Mucosa of descending colon (tissue), 3 donors: Measurements from ENCODE around the gene IFITM1. TPM values are rescaled to one million over a fixed set of nuclear protein-coding genes. Genes with fewer than 3 reads are reported as not detected.
A peak's percentile ranks its signal among the peaks of the same experiment; 100 is the strongest.
"Not testable (repeated sequence)": the region's sequence is repeated elsewhere in the genome, so short reads cannot be mapped to it uniquely, and the experiment has no call there.

Experiments used
- ATAC-seq: fragments of 200-7000 bp; cut with Tn5 transposase; one replicate; pipeline ENCODE4 v1.9.1; 2020; ENCODE audit warnings: mild to moderate bottlenecking, moderate library complexity
- DNase-seq, 3 donors: peaks; one replicate each; pipeline ENCODE4 v3.0.0-alpha.2; 2020
- H3K36me3 ChIP-seq: fragments of 200-600 bp; one replicate; pipeline ENCODE4 v1.8.0; 2021; ENCODE audit warnings: low read depth, mild to moderate bottlenecking
- H3K4me1 ChIP-seq: fragments of 200-600 bp; one replicate; pipeline ENCODE4 v1.8.0; 2021; ENCODE audit warnings: low read depth, mild to moderate bottlenecking
- H3K4me3 ChIP-seq: fragments of 200-600 bp; one replicate; pipeline ENCODE4 v1.8.0; 2021; ENCODE audit warnings: mild to moderate bottlenecking
- H3K9me3 ChIP-seq: fragments of 200-600 bp; one replicate; pipeline ENCODE4 v1.8.0; 2021; ENCODE audit warnings: mild to moderate bottlenecking
- CTCF ChIP-seq: fragments of 200-600 bp; IDR thresholded peaks from one replicate; pipeline ENCODE4 v1.8.0; 2022; ENCODE audit warnings: antibody characterized with exemption, mild to moderate bottlenecking
- intact Hi-C, 2 donors: fragments of 100-400 bp; cut with DNase I in 1 of 2; cut with micrococcal nuclease in 1 of 2; formaldehyde crosslinking; loops; one replicate each; pipeline versions ENCODE4 v1.11.0 to v1.11.1; 2022; cut with DNase I, micrococcal nuclease
- total RNA-seq, 3 donors: library from RNA; stranded (reverse); fragmentation: NEBNext Ultra II Directional in 2 of 3; extraction: Animal tissue kit (Norgen Biotek cat#: 25700) in 2 of 3; gene quantifications; one replicate each; pipeline versions ENCODE4 v1.2.1 to v1.2.4, GENCODE V29; 2021 to 2023
- donor health status: DM: no; HTN: no; CAD: no; lungs with moderate emphysema.
- donor health status: DM: no; HTN: no; CAD: no.
- donor health status: DM: no; HTN: yes; CAD: no.

Gene IFITM1
- total RNA-seq, 3 donors from 2014 or later: 80.2 to 182 (median 87.3) TPM

GRCh38 chr11:319121-319887, 5.5 kb downstream of the IFITM1 start:
- H3K4me1 ChIP-seq: peaks cover 19% of the 10 kb centered on the region
- H3K4me3 ChIP-seq, H3K36me3 ChIP-seq, intact Hi-C loops, H3K9me3 ChIP-seq: not testable (repeated sequence)
- ATAC-seq (peak; percentile 43), DNase-seq (peak in 2 of 3 donors; percentile 22 to 65)

- H3K4me1 ChIP-seq: peaks cover 19% of the 10 kb centered on the region
- DNase-seq (peak in 1 of 3 donors; percentile 4), ATAC-seq (peak; percentile 0)
- H3K9me3 ChIP-seq, H3K4me3 ChIP-seq, H3K36me3 ChIP-seq, intact Hi-C loops: not testable (repeated sequence)
These were observed 6.0 kb downstream of the IFITM1 start for GRCh38 chr11:319888-320273.

- TF ChIP-seq CTCF: no peak
- no peak for DNase-seq
- intact Hi-C loops: no loop called here
- no peaks in the 10 kb centered on the region for H3K9me3 ChIP-seq
- no peak overlapping the region for H3K4me3 ChIP-seq
- ATAC-seq: no peak
- H3K4me1 ChIP-seq: peaks cover 14% of the 10 kb centered on the region
- no peaks in the 10 kb centered on the region for H3K36me3 ChIP-seq
These were observed 10.3 kb downstream of the IFITM1 start for GRCh38 chr11:324156-324555.

GRCh38 chr11:324593-325517, 11.0 kb downstream of the IFITM1 start:
- intact Hi-C loops, ATAC-seq, H3K9me3 ChIP-seq, H3K4me3 ChIP-seq, DNase-seq, H3K36me3 ChIP-seq: not testable (repeated sequence)
- H3K4me1 ChIP-seq: peaks cover 14% of the 10 kb centered on the region

- Histone ChIP-seq H3K4me3 (no peak overlapping the region), H3K9me3 (no peaks in the 10 kb centered on the region), H3K36me3 (no peaks in the 10 kb centered on the region), H3K4me1 (peaks cover 14% of the 10 kb centered on the region)
- intact Hi-C loops: no loop called here
- TF ChIP-seq CTCF: no peak
- DNase-seq: peak in 1 of 3 donors; percentile 61
- no peak for ATAC-seq
These were observed 12.2 kb downstream of the IFITM1 start for GRCh38 chr11:325796-326591.

- Histone ChIP-seq H3K4me3 (no peak overlapping the region), H3K4me1 (peaks cover 14% of the 10 kb centered on the region), H3K36me3 (no peaks in the 10 kb centered on the region), H3K9me3 (no peaks in the 10 kb centered on the region)
- intact Hi-C loops: no loop called here
- DNase-seq: no peak
- no peak for ATAC-seq
- TF ChIP-seq CTCF: no peak
These were observed 12.7 kb downstream of the IFITM1 start for GRCh38 chr11:326592-326841.
